Colonic mucosa (tissue), 4 donors: ENCODE results near the gene ZNF865. TPM values are rescaled to one million over a fixed set of nuclear protein-coding genes. Genes with fewer than 3 reads are reported as not detected.

Experiments used
- DNase-seq: peaks from one replicate; pipeline ENCODE4 v3.0.0-alpha.2; 2020
- H3K27ac ChIP-seq: fragments of 200-600 bp; one replicate; pipeline ENCODE4 v1.8.0; 2021
- H3K27me3 ChIP-seq: fragments of 200-600 bp; one replicate; pipeline ENCODE4 v1.8.0; 2021
- H3K36me3 ChIP-seq: fragments of 200-600 bp; one replicate; pipeline ENCODE4 v1.8.0; 2021
- H3K4me1 ChIP-seq: fragments of 200-600 bp; one replicate; pipeline ENCODE4 v1.8.0; 2021; ENCODE audit warnings: mild to moderate bottlenecking
- H3K4me3 ChIP-seq: fragments of 200-600 bp; one replicate; pipeline ENCODE4 v1.8.0; 2021
- H3K9ac ChIP-seq, 2 donors: one replicate each; pipeline ENCODE4 v1.7.0; 2013; ENCODE audit warnings: control low read depth in 2 of 2, low read depth in 2 of 2, low read length in 2 of 2
- H3K9me3 ChIP-seq: fragments of 200-600 bp; one replicate; pipeline ENCODE4 v1.8.0; 2021
- intact Hi-C: fragments of 100-400 bp; cut with DNase I; formaldehyde crosslinking; loops from one replicate; pipeline ENCODE4 v1.14.1; 2022
- total RNA-seq, 2 donors: library from RNA; stranded (reverse); fragmentation: NEBNext Ultra II Directional in 1 of 2; extraction: Animal tissue kit (Norgen Biotek cat#: 25700) in 1 of 2; gene quantifications; one replicate each; pipeline ENCODE4 v1.2.1, GENCODE V29; 2021
- TF ChIP-seq, protein P1 (sequence below): fragments of 200-600 bp; IDR thresholded peaks from one replicate; pipeline ENCODE4 v1.8.0; 2022; ENCODE audit warnings: antibody characterized with exemption, mild to moderate bottlenecking
- donor health status: healthy.
- donor health status: DM: no; HTN: no; CAD: no.
- donor health status: DM: no; HTN: no; CAD: no.

The ZNF865 gene
- total RNA-seq, 2 donors from 2014 or later: 12.9 to 13.1 TPM

- Histone ChIP-seq H3K9ac (no peak overlapping the region), H3K27me3 (no peaks in the 10 kb centered on the region), H3K27ac (no peak overlapping the region), H3K36me3 (peaks cover 19% of the 10 kb centered on the region), H3K4me3 (no peak overlapping the region), H3K4me1 (peaks cover 21% of the 10 kb centered on the region), H3K9me3 (no peaks in the 10 kb centered on the region)
- TF ChIP-seq, protein P1, sequence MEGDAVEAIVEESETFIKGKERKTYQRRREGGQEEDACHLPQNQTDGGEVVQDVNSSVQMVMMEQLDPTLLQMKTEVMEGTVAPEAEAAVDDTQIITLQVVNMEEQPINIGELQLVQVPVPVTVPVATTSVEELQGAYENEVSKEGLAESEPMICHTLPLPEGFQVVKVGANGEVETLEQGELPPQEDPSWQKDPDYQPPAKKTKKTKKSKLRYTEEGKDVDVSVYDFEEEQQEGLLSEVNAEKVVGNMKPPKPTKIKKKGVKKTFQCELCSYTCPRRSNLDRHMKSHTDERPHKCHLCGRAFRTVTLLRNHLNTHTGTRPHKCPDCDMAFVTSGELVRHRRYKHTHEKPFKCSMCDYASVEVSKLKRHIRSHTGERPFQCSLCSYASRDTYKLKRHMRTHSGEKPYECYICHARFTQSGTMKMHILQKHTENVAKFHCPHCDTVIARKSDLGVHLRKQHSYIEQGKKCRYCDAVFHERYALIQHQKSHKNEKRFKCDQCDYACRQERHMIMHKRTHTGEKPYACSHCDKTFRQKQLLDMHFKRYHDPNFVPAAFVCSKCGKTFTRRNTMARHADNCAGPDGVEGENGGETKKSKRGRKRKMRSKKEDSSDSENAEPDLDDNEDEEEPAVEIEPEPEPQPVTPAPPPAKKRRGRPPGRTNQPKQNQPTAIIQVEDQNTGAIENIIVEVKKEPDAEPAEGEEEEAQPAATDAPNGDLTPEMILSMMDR: no peak
- intact Hi-C loops: no loop called here
- DNase-seq: no peak
These were observed 55.5 kb downstream of the ZNF865 start for GRCh38 chr19:55660991-55661390.

DNA sequence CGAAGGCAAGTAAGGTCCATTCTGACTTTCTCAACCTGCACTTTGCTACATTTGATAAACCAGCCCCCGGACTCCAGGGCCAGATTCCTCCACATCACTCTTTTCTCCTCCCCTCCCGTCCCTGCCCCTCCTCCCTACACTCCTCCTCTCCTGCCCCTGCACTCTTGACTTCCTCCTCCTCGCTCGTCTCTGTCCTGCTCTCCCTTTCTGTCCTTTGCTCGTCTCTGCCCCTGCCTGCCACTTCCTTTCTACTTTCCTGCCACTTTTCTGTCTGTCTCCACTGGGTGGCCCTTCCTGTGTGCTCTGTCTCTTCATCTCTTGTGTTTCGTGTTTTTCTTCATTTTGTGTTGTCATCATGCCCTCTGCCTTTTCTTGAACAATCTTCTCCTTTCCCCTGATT, 56.4 kb downstream of the ZNF865 start:
- TF ChIP-seq, protein P1: no peak
- intact Hi-C loops: no loop called here

DNA sequence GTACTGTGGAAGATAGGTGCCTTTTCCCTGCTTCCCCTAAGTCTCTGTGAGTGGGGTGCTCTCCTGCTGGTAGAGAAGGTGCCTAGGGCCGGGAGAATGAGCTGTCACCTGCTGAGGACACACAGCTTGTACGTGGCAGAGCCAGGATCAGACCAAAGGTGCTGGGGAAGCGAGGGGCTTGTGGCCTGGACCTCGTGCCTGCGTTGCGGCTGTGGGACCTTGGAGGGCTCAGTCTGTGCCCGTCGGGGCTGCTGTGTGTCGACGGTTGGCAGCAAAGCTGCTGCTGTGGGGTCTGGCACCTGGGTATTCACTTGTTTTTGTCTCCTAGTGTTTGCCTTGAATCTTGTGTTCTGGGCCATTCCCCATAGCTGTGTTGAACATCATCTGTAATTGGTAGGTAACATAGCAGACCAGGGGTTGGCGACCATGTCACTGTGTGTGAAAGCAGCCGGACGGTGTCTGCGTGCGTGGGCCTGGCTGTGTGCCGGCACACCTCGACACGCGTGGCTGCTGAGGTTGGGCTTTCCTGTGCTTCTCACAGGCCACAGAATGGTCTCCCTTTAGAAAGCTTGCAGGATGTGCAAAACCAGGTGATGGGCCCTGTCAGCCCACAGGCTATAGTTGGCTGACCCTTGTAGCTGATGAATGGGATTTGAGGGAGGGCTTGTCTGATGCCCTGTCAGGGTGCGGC, 58.5 kb downstream of the ZNF865 start:
- TF ChIP-seq, protein P1: no peak
- Histone ChIP-seq H3K9ac (no peak overlapping the region), H3K27me3 (no peaks in the 10 kb centered on the region), H3K36me3 (peaks cover 27% of the 10 kb centered on the region), H3K4me1 (no peaks in the 10 kb centered on the region), H3K27ac (no peak overlapping the region), H3K4me3 (no peak overlapping the region), H3K9me3 (no peaks in the 10 kb centered on the region)
- intact Hi-C loops: no loop called here
- DNase-seq: no peak

More for the DNA sequence above, 56.4 kb downstream of the ZNF865 start:
- Histone ChIP-seq H3K27me3 (no peaks in the 10 kb centered on the region), H3K36me3 (peaks cover 19% of the 10 kb centered on the region), H3K27ac (no peak overlapping the region), H3K9me3 (no peaks in the 10 kb centered on the region), H3K4me3 (no peak overlapping the region), H3K9ac (no peak overlapping the region), H3K4me1 (peaks cover 14% of the 10 kb centered on the region)
- DNase-seq: no peak

DNA sequence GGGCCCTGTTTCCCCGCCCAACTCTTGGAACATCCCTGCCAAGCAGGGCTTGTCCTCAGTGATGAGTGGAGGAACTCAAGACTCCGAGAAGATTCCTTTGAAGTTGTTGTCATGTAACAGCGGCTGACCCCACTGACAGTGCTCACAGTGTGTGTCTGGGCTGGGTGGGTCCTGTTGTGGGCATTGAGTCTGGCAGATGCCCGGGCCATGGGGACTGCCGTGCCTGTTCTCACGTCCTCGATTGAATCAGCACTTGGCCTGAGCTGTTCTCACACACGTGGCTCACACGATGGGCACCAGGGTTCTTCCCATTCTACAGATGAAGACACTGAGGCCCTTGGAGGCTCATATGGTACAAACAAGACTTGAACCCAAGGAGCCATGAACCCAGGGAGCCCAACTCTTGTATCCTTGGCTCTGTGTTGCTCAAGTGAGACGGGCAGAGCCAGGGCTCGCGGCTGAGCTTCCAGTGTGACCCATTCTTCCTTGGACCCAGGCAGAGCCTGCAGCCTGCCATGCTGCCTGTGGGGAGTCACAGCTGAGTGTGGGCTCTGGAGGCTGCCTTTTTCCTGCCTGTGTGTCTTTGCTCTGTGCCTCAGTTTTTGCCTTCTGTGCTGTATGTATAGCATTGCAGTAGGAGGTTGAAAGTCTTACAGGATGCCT, 61.0 kb downstream of the ZNF865 start:
- TF ChIP-seq, protein P1: no peak
- H3K36me3 ChIP-seq: peaks cover 28% of the 10 kb centered on the region
- no peaks in the 10 kb centered on the region for H3K4me1 ChIP-seq
- H3K9me3 ChIP-seq: no peaks in the 10 kb centered on the region
- intact Hi-C loops: no loop called here
- H3K4me3 ChIP-seq: no peak overlapping the region
- no peak for DNase-seq
- H3K9ac ChIP-seq: no peak overlapping the region
- H3K27ac ChIP-seq: no peak overlapping the region
- H3K27me3 ChIP-seq: no peaks in the 10 kb centered on the region

Other genes starting within 250 kb of the ZNF865 start
- gene GARIN5B, start 242.4 kb upstream of the ZNF865 start, total RNA-seq: not detected
- gene IL11, start 235.2 kb upstream of the ZNF865 start, total RNA-seq: under 1 TPM in 1 of 2 donors, not detected in 1; 0.64 TPM
- not detected for gene TMEM190, start 228.8 kb upstream of the ZNF865 start, total RNA-seq
- 10 to 100 TPM; 78.1 to 85.9 TPM for gene TMEM238, start 221.4 kb upstream of the ZNF865 start, total RNA-seq
- 1,000 to 10,000 TPM; 1,447 to 1,819 TPM for gene RPL28, start 219.7 kb upstream of the ZNF865 start, total RNA-seq
- 100 to 1,000 TPM in 1 of 2 donors, 10 to 100 TPM in 1; 43.8 to 147 TPM for gene UBE2S, start 197.9 kb upstream of the ZNF865 start, total RNA-seq
- gene SHISA7, start 162.3 kb upstream of the ZNF865 start, total RNA-seq: not detected
- 100 to 1,000 TPM in 1 of 2 donors, 10 to 100 TPM in 1; 89.8 to 132 TPM for gene ISOC2, start 144.0 kb upstream of the ZNF865 start, total RNA-seq
- gene C19orf85, start 140.9 kb upstream of the ZNF865 start, total RNA-seq: not detected
- 1 to 10 TPM; 8.6 to 8.9 TPM for gene ZNF628, start 129.0 kb upstream of the ZNF865 start, total RNA-seq
- 1 to 10 TPM; 4.9 to 7.7 TPM for gene NAT14, start 120.5 kb upstream of the ZNF865 start, total RNA-seq
- 1 to 10 TPM; 2.2 to 7.4 TPM for gene SSC5D, start 117.2 kb upstream of the ZNF865 start, total RNA-seq
- not detected for gene SBK2, start 68.5 kb upstream of the ZNF865 start, total RNA-seq
- gene SBK3, start 60.1 kb upstream of the ZNF865 start, total RNA-seq: not detected
- 1 to 10 TPM; 8.0 to 8.7 TPM for gene ZNF579, start 24.8 kb upstream of the ZNF865 start, total RNA-seq
- 10 to 100 TPM; 12.2 to 14.5 TPM for gene FIZ1, start 6.1 kb upstream of the ZNF865 start, total RNA-seq
- 10 to 100 TPM; 30.4 to 33.9 TPM for gene ZNF524, start 5.4 kb upstream of the ZNF865 start, total RNA-seq
- 10 to 100 TPM in 1 of 2 donors, 1 to 10 TPM in 1; 9.9 to 10.2 TPM for gene ZNF784, start 18.9 kb downstream of the ZNF865 start, total RNA-seq
- 10 to 100 TPM; 18.0 to 28.6 TPM for gene ZNF580, start 35.4 kb downstream of the ZNF865 start, total RNA-seq
- gene ZNF581, start 38.0 kb downstream of the ZNF865 start, total RNA-seq: 10 to 100 TPM; 16.0 to 20.3 TPM
- 1 to 10 TPM; 2.6 to 4.8 TPM for gene CCDC106, start 42.6 kb downstream of the ZNF865 start, total RNA-seq
- 100 to 1,000 TPM; 146 to 289 TPM for gene U2AF2, start 49.4 kb downstream of the ZNF865 start, total RNA-seq
- gene EPN1, start 69.6 kb downstream of the ZNF865 start, total RNA-seq: 100 to 1,000 TPM; 257 to 259 TPM
- gene NLRP9, start 132.8 kb downstream of the ZNF865 start, total RNA-seq: not detected
- gene RFPL4A, start 153.4 kb downstream of the ZNF865 start, total RNA-seq: not detected
- not detected for gene RFPL4AL1, start 163.5 kb downstream of the ZNF865 start, total RNA-seq
- under 1 TPM in 1 of 2 donors, not detected in 1; 0.07 TPM for gene NLRP11, start 226.4 kb downstream of the ZNF865 start, total RNA-seq
- gene NLRP4, start 230.9 kb downstream of the ZNF865 start, total RNA-seq: not detected